Type B pancreatic cell (in vitro differentiated cells): ENCODE results near the gene HTR1D. TPM values are rescaled to one million over a fixed set of nuclear protein-coding genes. Genes with fewer than 3 reads are reported as not detected.

ENCODE experiments used
- DNase-seq: peaks from one replicate; pipeline ENCODE4 v3.0.0; 2021; ENCODE audit warnings: mixed read lengths; ENCODE audit not compliant: unreplicated experiment; ENCODE audit errors: extremely low spot score
- H3K27ac Mint-ChIP-seq: 2 replicates; pipeline ENCODE4 v1.8.0; 2021; ENCODE audit warnings: mild to moderate bottlenecking, mixed read lengths
- H3K27me3 Mint-ChIP-seq: 2 replicates; pipeline ENCODE4 v1.8.0; 2021; ENCODE audit warnings: mixed read lengths
- H3K36me3 Mint-ChIP-seq: 2 replicates; pipeline ENCODE4 v1.8.0; 2021; ENCODE audit warnings: mixed read lengths
- H3K4me1 Mint-ChIP-seq: one replicate; pipeline ENCODE4 v1.8.0; 2021; ENCODE audit warnings: mixed read lengths; ENCODE audit not compliant: unreplicated experiment
- H3K4me3 Mint-ChIP-seq: 2 replicates; pipeline ENCODE4 v1.8.0; 2021; ENCODE audit warnings: mild to moderate bottlenecking, mixed read lengths
- H3K9me3 Mint-ChIP-seq: 2 replicates; pipeline ENCODE4 v1.8.0; 2021; ENCODE audit warnings: mixed read lengths
- CTCF ChIP-seq: fragments of 200-600 bp; sonication (generic); conservative IDR thresholded peaks from 2 replicates; pipeline ENCODE4 v1.5.0; 2021; ENCODE audit warnings: antibody characterized with exemption, mild to moderate bottlenecking
- total RNA-seq: library from RNA; stranded (reverse); gene quantifications from 2 replicates; pipeline ENCODE4 v1.2.1, GENCODE V29; 2021; ENCODE audit warnings: low replicate concordance

HTR1D gene
- total RNA-seq, 1 donor from 2014 or later: 0.92 TPM

GRCh38 chr1:23167353-23168078, 49.8 kb downstream of the HTR1D start:
- no peaks in the 10 kb centered on the region for H3K27me3 Mint-ChIP-seq
- peaks cover 34% of the 10 kb centered on the region for H3K4me1 Mint-ChIP-seq
- H3K4me3 Mint-ChIP-seq: peak overlapping the region; percentile 99
- H3K27ac Mint-ChIP-seq: peak overlapping the region; percentile 85
- TF ChIP-seq CTCF: no peak
- peaks cover 4% of the 10 kb centered on the region for H3K36me3 Mint-ChIP-seq
- H3K9me3 Mint-ChIP-seq: no peaks in the 10 kb centered on the region
- peak; percentile 76 for DNase-seq

GRCh38 chr1:23166854-23167253, 50.4 kb downstream of the HTR1D start:
- peak overlapping the region; percentile 92 for H3K4me3 Mint-ChIP-seq
- peaks cover 4% of the 10 kb centered on the region for H3K36me3 Mint-ChIP-seq
- no peak for TF ChIP-seq CTCF
- peaks cover 34% of the 10 kb centered on the region for H3K4me1 Mint-ChIP-seq
- H3K27me3 Mint-ChIP-seq: no peaks in the 10 kb centered on the region
- no peak for DNase-seq
- H3K27ac Mint-ChIP-seq: peak overlapping the region; percentile 85
- no peaks in the 10 kb centered on the region for H3K9me3 Mint-ChIP-seq

- peaks cover 4% of the 10 kb centered on the region for H3K36me3 Mint-ChIP-seq
- no peak overlapping the region for H3K4me3 Mint-ChIP-seq
- no peak overlapping the region for H3K27ac Mint-ChIP-seq
- no peaks in the 10 kb centered on the region for H3K9me3 Mint-ChIP-seq
- H3K27me3 Mint-ChIP-seq: no peaks in the 10 kb centered on the region
- TF ChIP-seq CTCF: no peak
- no peak for DNase-seq
- H3K4me1 Mint-ChIP-seq: peaks cover 29% of the 10 kb centered on the region
Observed at GRCh38 chr1:23163395-23163794, 53.9 kb downstream of the HTR1D start.

- Mint-ChIP-seq H3K4me3 (no peak overlapping the region), H3K4me1 (peaks cover 14% of the 10 kb centered on the region), H3K27me3 (no peaks in the 10 kb centered on the region), H3K27ac (no peak overlapping the region), H3K36me3 (peaks cover 4% of the 10 kb centered on the region), H3K9me3 (no peaks in the 10 kb centered on the region)
- no peak for TF ChIP-seq CTCF
- no peak for DNase-seq
Observed at GRCh38 chr1:23159963-23160877, 57.1 kb downstream of the HTR1D start.

- Mint-ChIP-seq H3K36me3 (peaks cover 7% of the 10 kb centered on the region), H3K9me3 (no peaks in the 10 kb centered on the region), H3K27ac (no peak overlapping the region), H3K27me3 (no peaks in the 10 kb centered on the region), H3K4me3 (no peak overlapping the region), H3K4me1 (peaks cover 3% of the 10 kb centered on the region)
- TF ChIP-seq CTCF: no peak
- DNase-seq: no peak
Observed at GRCh38 chr1:23156940-23157339, 60.4 kb downstream of the HTR1D start.
